ENCODE measurements around the gene MN1. TPM values are rescaled to one million over a fixed set of nuclear protein-coding genes. Genes with fewer than 3 reads are reported as not detected.

The MN1 gene
- polyA plus RNA-seq, 1 donor, result 16.9 TPM

GRCh38 chr22:27785831-27786230, 15.7 kb downstream of the MN1 start:
- no peak for DNase-seq (ENCODE audit: low read depth)

- DNase-seq (ENCODE audit: low read depth), result no peak
These were observed 17.5 kb downstream of the MN1 start for GRCh38 chr22:27784120-27784475.

- no peak for DNase-seq (ENCODE audit: low read depth)
These were observed 18.0 kb downstream of the MN1 start for GRCh38 chr22:27783436-27784119.

DNA sequence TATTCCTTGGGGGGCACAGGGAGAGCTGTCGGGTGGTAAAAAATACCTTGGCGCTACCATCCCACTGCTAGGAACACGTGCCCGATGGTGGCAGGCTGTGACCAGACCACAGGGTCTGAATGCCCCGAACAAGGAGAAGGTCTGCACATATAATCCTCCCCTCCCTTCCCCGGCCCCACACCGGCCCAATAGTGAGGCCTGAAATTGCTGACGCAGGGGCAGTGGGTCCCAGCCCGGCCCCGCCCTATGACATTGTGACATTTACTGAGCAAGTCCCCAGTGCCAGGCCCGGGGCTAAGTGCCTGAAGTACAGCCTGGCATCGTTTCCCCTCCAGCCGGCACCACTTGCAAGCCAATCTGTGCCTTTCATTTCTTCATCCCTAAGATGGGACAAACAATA, 19.5 kb downstream of the MN1 start:
- no peak for DNase-seq (ENCODE audit: low read depth)

DNA sequence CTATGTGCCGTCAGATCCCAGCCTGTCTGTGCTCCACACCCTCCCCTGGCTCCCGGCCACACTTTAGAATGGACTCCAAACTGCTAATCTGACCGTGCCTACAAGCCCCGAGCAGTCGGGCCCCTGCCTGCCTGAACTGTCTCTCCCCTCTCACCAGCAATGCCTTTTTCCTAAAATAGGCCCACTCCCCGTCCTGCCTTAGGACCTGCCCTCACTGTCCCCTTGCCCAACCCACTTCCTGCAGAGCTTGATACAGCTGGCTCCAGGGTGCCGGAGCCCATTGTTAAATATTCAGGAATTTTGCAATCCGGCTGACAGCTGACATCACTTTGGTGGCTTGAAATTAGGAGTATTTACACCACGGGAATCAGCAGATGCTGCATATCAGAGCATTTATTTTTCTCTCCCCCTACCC, 21.4 kb downstream of the MN1 start:
- no peak for DNase-seq (ENCODE audit: low read depth)

- DNase-seq (ENCODE audit: low read depth), result no peak
These were observed 21.9 kb downstream of the MN1 start for GRCh38 chr22:27779643-27780042.

GRCh38 chr22:27778294-27779090, 23.1 kb downstream of the MN1 start:
- no peak for DNase-seq (ENCODE audit: low read depth)

DNA sequence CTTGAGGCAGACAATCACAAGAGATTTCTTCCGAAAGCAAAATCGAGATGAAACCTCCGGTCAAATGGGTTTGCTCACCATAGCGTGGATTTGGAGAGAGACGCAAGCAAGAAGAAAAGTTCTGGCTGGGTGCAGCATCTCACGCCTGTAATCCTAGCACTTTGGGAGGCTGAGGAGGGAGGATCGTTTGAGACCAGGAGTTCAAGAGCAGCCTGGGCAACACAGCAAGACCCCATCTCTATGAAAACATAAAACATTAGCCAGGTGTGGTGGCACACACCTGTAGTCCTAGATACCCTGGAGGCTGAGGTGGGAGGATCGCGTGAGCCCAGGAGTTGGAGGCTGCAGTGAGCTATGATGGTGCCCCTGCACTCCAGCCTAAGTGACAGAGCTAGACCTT, 24.4 kb downstream of the MN1 start:
- DNase-seq (ENCODE audit: low read depth), result no peak

- no peak for DNase-seq (ENCODE audit: low read depth)
These were observed 25.0 kb downstream of the MN1 start for GRCh38 chr22:27776650-27776958.

GRCh38 chr22:27775758-27776649, 25.6 kb downstream of the MN1 start:
- DNase-seq (ENCODE audit: low read depth), result no peak

DNA sequence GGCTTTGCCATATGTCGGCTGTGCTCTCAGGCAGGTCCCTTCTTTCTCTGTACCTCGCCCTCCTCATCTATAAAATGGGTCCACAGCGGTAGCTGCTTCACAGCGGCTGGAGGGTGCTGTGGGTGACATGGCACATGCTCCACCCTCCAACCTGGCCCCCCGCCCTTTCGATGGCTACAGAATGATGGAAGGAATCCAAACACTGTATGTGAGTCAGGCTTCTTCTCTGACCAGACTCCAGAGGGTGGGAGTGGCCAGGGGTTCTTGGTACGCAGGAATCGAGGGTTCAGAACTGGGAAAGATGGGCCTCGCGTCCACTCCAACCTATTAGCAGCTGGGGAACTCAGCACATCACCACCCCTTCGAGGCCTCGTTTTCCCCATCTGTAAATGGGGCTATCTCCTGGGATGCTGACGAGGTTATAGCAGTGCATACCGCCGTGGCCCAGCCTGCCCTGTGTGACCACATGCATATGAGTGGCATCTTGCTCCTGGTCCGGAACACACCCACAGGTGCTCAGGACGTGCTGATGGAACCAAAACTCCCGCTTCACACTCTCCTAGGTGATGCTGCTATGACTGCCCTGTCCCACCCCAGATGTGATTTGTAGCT, 26.4 kb downstream of the MN1 start:
- DNase-seq (ENCODE audit: low read depth), result no peak

GRCh38 chr22:27774200-27774599, 27.4 kb downstream of the MN1 start:
- DNase-seq (ENCODE audit: low read depth), result no peak

- DNase-seq (ENCODE audit: low read depth), result no peak
These were observed 28.5 kb downstream of the MN1 start for GRCh38 chr22:27772984-27773498.

DNA sequence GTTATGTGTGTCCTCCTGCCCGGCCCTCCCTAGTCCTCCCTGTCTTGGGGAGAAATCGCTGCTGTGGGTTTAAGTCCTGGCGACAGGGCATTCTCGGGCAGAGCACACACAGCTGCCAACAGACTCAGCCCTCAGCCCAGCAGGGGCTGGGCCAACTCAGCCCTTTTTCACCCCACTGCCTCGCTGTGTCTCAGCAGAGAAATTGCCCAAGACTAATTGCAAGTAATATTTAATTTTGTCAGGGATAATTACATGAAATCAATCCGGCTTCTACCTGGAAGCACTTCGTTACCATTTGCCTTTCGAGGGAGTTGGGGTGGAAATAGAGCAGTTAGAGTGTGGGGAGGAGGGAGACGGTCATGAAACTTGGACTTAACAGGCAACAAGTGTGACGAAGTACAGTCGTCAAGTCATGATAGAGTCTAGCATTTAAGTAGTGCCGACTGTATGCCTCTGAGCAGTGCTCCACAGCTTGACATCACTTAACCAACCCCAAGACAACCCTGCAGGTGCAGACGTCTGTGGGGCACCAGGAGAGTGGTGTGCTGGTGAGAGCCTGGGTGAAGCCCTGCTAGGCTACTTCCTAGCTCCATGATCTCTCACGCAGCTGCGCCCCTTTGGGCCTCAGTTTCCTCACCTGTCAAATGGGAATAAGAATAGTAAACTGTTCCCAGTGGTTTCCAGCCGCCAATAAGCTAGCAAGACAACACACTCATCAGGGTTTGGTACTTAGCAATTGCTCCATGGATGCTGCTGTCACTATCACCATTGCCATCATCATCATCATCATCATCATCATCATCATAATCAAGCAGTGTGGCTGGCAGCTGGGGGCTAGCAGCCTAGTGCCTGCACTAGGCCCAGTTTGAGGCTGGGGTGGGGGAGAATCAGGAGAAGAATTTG, 29.2 kb downstream of the MN1 start:
- no peak for DNase-seq (ENCODE audit: low read depth)

DNA sequence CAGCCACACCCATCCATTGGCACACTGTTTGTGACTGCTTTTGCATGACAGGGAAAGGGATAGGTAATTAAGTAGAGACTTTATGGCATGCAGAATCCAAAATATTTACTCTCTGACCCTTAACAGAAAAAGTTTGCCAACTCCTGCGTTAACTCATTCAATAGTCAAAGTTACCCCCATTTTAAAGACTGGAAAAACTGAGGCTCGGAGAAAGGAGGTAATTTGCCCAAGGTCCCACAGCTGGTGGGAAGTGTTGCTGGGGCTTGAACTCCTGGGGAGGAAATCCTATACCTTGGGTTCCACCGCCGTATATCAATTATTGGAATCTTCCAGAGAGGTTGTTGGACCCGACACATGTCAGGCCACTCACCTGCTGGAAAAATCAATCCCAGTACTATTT, 29.9 kb downstream of the MN1 start:
- DNase-seq (ENCODE audit: low read depth), result no peak

- no peak for DNase-seq (ENCODE audit: low read depth)
These were observed 32.5 kb downstream of the MN1 start for GRCh38 chr22:27769012-27769411.

- no peak for DNase-seq (ENCODE audit: low read depth)
These were observed 33.4 kb downstream of the MN1 start for GRCh38 chr22:27768027-27768653.

GRCh38 chr22:27766679-27767078, 34.9 kb downstream of the MN1 start:
- no peak for DNase-seq (ENCODE audit: low read depth)

DNA sequence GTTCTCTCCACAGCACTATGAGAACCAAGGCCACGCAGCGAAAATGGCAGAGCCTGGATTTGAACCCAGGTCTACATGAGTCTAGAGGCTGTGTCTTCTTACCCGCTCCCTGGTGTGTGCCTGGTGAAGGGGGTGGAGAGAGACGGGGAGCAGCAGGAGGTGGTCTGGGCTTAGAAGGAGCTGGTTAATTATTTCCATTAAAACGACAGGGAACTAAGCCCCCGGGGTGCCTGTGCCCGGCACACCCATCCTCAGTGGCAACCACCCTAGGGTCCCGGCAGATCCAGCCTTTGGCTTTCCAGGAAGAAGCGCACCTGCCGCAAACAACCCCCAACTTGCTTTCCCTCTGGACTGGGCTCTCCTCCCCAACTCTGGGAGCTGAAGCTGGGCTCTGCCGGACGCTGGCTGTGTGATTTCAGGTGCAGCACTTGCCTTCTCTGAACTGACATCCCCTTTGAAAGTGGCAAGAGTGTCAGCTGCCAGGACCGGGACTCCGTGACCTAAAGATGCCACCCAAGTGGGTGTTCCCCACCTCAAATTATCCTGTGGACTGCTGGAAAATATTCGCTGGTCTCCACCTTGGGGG, 35.8 kb downstream of the MN1 start:
- no peak for DNase-seq (ENCODE audit: low read depth)

GRCh38 chr22:27764722-27765236, 36.8 kb downstream of the MN1 start:
- DNase-seq (ENCODE audit: low read depth), result no peak

Data from forelimb muscle (tissue), 1 donor.